ENCODE data around the gene CRTC3.
"Not testable (repeated sequence)": the region's sequence is repeated elsewhere in the genome, so short reads cannot be mapped to it uniquely, and the experiment has no call there.

The CRTC3 gene

GRCh38 chr15:90519688-90520087 lies 10.0 kb upstream of the CRTC3 start:
- no peak for DNase-seq

GRCh38 chr15:90520365-90520764 lies 9.4 kb upstream of the CRTC3 start:
- no peak for DNase-seq

GRCh38 chr15:90523373-90523772 lies 6.3 kb upstream of the CRTC3 start:
- no peak for DNase-seq

DNA sequence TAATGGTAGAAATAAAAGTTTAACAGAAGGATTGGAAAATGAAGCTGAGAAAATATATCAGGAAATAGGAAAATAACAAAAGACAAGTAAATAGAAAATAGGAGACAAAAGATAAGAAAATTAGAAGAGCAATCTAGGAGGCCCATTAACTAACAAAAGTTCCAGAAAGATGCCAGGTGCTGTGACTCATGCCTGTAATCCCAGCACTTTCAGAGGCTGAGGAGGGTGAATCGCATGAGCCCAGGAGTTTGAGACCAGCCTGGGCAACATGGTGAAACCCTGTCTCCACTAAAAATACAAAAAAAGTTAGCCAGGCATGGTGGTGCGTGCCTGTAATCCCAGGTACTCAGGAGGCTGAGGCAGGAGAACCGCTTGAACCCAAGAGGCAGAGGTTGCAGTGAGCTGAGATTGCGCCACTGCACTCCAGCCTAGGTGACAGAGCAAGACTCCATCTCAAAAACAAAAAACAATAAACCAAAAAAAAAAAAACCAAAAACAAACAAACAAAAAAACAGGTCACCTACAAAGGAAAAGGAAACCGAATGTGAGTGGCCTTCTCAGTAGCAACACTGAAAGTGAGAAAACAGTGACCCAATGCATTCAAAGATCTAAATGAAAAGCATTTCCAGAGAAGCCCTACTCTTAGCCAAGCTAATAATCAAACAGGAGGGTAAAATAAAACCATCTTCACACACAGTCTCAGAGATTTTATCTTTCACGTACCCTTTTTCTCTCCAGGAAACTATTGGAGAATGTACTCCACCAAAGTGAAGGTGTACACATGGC lies 5.5 kb upstream of the CRTC3 start:
- not testable (repeated sequence) for DNase-seq

- no peak for DNase-seq
Observed at GRCh38 chr15:90529011-90529370, 732 bp upstream of the CRTC3 start.

DNA sequence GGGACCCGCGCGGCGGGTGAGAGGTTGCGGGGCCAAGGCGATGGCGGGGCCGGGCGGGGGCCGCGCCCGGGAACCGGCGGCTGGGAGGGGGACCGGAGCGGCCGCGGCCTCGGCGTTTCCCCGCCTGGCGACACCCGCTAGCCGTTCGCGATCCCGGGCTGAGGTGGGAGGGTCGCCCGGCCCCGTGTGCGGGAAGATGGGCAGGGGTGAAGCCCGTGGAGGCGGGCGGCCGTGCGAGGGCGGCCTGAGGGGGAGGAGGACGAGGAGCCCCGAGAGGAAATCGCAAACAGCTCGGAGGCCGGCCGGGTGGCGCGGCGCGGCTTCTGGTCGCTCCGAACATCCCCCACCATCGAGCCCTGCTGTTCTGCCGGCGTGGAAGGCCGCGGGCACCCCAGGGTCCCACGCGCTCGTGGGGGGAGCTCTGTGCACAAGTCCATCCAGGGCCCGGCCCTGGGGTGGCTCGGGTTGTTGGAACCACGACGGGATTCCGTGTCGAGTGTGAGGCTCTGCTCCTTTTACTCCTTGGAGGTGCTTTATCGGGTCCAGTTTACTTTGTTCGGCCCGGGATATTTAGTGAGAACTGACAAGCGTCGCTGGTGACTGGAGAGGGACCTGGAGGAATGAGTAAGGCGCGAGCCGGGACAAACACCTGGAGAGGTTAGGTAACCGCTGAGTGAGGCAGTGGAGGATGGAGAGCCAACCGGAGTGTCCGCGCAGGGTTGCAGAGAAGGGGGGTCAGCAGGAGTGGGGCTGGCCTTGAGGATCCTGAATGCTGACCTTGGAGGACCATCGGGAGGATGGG lies 728 bp downstream of the CRTC3 start:
- DNase-seq: peak in 36 of 51 donors; percentile 14 to 68 (median 46)

GRCh38 chr15:90531147-90531546 lies 1.4 kb downstream of the CRTC3 start:
- DNase-seq: no peak

DNA sequence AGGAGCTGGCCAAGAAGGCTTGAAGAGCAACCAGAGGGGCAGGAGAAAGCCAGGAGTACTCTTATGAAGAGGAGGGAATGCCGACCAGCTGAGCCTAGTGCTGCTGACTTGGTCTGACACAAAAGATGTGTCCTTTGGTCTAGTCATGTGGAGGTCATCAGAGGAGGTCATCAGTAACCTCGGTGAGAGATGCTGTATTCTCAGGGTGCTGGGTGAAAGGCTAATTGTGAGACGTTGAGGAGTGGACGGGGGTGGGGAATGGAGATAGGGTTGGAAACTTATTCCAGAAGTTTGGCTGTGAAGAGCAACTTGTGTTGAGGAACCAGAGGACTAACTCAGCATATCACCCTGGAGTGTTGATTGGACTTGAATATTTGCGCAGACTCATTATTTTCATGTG lies 5.5 kb downstream of the CRTC3 start:
- DNase-seq: no peak

DNA sequence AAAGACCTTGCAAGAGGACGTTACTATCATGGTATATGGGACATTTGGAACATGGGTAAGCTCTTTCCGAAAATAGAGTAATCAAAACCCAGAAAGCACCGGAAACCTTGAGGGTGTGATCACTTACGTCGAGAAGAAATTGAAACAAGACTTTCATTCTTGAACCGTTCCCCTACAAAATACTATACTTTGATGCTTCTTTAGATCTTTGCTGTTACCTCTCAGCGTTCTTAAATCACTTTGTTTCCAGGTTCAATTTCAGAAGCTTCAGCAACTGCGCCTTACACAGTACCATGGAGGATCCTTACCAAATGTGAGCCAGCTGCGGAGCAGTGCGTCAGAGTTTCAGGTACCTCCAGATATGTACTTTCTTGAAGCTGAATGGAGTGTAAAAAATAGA lies 10.1 kb downstream of the CRTC3 start:
- DNase-seq: no peak

- DNase-seq: no peak
Observed at GRCh38 chr15:90540768-90541167, 11.0 kb downstream of the CRTC3 start.

DNA sequence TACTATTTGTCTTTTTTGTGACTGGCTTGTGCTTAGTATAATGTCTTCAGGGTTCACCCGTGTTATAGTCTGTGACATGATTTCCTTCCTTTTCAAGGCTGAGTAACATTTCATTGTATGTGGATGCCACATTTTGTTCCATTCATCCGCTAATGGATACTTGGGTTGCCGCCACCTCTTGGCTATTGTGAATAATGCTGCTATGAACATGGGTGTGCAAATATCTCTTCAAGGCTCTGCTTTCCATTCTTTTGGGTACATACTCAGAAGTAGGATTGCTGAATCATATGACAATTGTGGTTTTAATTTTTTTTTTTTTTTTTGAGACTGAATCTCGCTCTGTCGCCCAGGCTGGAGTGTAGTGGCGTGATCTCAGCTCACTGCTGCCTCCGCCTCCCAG lies 15.4 kb downstream of the CRTC3 start:
- no peak for DNase-seq

GRCh38 chr15:90547540-90547939 lies 17.8 kb downstream of the CRTC3 start:
- peak in 1 of 51 donors; percentile 12 for DNase-seq

DNA sequence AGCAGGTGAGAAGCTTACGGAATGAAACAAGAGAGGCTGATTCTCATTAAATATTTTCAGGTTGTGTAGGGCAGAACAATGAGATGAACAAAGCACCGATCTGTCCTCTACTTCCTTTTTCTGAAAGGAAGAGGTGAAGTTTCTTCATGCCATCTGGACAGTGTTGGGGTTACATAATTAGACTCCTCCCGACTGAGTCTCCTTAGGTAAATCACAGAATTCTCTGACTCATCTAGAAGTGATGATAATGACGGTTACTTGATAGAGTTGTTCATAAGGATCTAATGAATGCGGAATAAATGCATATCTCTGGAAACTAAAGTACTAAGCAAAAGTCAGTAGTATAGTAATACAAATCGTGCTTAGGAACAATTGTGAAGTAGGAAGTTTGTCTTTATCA lies 21.2 kb downstream of the CRTC3 start:
- no peak for DNase-seq

DNA sequence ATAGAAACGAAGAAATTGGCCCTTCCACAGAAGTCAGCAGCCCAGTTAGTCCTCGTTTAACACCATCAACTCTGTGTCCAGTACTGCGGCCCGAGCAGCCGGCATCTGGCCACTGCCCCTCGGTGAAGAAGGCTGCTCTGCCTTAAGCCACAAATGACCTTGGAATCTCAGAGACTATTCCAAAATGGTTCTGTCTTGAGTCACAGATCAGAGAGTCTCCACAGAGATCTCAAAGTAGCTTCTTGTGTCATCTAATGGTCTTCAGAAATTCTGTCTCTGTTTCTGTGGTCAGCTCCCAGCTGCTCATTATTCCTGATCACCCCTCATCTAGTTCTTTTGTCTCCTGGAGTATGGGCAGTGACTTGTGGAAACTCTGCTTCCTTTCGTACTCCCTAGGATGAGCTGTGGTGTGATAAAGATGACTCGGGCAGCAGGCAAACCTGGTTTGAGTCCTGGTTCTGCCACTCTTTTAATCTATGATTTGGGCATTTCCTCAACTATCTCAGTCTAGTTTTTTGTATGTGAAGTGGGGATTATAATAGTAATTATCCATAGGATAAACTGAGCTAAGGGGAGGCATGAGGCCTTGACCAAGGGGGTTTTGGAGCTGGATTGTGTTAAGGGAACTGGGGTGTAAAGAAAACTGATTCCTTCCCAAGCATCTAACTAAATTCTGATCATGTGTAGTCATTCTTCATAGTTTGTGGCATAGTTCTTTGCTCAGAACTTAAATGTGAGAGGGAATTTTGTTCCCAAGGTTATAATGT lies 22.6 kb downstream of the CRTC3 start:
- DNase-seq: peak in 1 of 51 donors; percentile 30

DNA sequence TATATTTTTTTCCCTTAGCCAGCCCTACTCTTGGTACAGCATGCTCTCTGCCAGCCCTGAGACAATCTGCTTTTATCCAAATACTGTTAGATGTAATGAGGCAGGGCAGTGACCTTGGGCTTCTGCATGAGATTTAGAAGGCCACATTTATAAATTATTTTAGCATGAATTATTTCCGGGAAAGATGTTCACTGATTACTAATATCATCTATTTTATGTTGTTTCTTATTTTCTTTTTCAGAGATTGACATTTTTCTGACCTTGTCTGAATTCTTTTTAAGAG lies 23.1 kb downstream of the CRTC3 start:
- DNase-seq: no peak

DNA sequence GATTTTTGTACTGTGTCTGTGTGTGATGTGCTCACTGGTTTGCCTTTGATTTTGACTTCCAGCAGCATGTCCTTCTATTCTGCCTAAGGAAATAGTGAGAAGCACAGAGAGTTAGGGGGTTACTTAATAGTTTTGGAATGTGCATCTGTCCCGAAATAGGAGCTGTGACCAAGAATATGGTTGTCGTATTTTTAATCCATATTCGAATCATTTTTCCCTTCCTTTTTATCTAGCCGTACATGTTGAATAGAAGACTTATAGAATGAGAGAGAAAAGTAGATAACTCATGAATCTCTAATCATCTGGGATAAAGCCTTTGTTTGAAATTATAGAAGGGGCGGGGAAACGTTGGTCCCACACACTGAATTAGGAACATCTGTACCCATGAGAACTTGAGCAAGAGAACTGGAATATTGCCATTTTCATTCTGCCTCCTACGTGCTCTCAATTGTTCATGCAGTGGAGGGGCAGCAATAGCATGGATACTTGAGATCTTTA lies 23.6 kb downstream of the CRTC3 start:
- peak in 6 of 51 donors; percentile 6 to 71 (median 8) for DNase-seq

- DNase-seq: peak in 27 of 51 donors; percentile 14 to 69 (median 46)
Observed at GRCh38 chr15:90557186-90558084, 27.7 kb downstream of the CRTC3 start.

- peak in 2 of 51 donors; percentile 44 to 61 for DNase-seq
Observed at GRCh38 chr15:90558171-90558573, 28.4 kb downstream of the CRTC3 start.

DNA sequence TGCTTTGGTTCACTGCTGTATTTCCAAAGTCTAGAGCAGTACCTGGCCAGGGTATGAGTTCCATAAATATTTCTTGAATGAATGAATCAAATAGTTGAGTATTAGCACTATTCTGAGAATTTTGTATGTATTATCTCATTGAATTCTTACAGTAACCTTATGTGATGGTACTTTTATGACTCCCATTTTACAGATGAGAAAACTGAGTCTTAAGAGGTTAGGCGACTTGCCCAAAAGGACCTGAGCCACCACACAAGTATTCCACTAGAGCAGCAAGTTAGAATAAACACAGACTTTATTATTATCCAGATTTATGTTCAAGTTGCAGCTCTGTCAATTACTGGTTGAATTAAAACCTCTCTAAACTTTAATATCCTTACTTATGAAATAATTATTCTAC lies 29.4 kb downstream of the CRTC3 start:
- no peak for DNase-seq

GRCh38 chr15:90560229-90560776 lies 30.6 kb downstream of the CRTC3 start:
- DNase-seq: peak in 5 of 51 donors; percentile 17 to 41 (median 25)
